Mesenteric fat pad (tissue), 1 donor: ENCODE results near the gene ARPC1B. TPM values are rescaled to one million over a fixed set of nuclear protein-coding genes. Genes with fewer than 3 reads are reported as not detected.
"Not testable (repeated sequence)": the region's sequence is repeated elsewhere in the genome, so short reads cannot be mapped to it uniquely, and the experiment has no call there.

Experiments used
- DNase-seq: peaks from one replicate; pipeline ENCODE4 v3.0.0-alpha.2; 2020; ENCODE audit warnings: low spot score
- total RNA-seq: library from RNA; stranded (reverse); fragmentation: NEBNext Ultra II Directional; extraction: Animal tissue kit (Norgen Biotek cat#: 25700); gene quantifications from one replicate; pipeline ENCODE4 v1.2.1, GENCODE V29; 2021
- donor health status: DM: yes; HTN: yes; CAD: no.

Gene ARPC1B
- total RNA-seq, 1 donor from 2014 or later = 159 TPM

GRCh38 chr7:99408379-99409191 lies 34.1 kb downstream of the ARPC1B start, which contains the start of the genes BUD31 and PDAP1:
TSS of gene BUD31 (plus strand) at chr7:99408969. CDS start at chr7:99411093, 2,124 bp downstream.
TSS of gene PDAP1 (minus strand) at chr7:99408597. CDS start at chr7:99408548, 49 bp downstream.
- DNase-seq = peak; percentile 97

DNA sequence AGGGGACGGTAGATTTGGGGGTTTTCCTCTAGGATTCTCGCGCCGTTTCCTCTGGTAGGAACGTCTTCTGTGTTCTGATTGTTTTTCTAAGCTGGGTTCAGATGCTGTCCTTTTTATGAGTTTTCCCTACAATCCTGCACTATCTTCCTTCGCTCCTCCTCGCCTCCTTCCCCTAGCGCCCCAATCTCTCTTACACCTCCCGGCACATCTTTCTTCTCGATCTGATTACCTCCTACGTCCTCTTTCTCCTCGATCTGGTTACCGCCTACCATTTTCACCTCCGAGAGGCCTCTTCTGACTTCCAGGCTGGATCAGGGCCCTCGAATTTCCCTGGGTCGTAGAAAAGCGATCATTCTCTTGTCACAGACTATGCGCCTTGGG lies 34.7 kb downstream of the ARPC1B start:
- no peak for DNase-seq

- no peak for DNase-seq
These were observed 35.3 kb downstream of the ARPC1B start for GRCh38 chr7:99409806-99410205.

- no peak for DNase-seq
These were observed 36.1 kb downstream of the ARPC1B start for GRCh38 chr7:99410635-99411034.

GRCh38 chr7:99415513-99416127 lies 41.1 kb downstream of the ARPC1B start:
- DNase-seq = not testable (repeated sequence)

DNA sequence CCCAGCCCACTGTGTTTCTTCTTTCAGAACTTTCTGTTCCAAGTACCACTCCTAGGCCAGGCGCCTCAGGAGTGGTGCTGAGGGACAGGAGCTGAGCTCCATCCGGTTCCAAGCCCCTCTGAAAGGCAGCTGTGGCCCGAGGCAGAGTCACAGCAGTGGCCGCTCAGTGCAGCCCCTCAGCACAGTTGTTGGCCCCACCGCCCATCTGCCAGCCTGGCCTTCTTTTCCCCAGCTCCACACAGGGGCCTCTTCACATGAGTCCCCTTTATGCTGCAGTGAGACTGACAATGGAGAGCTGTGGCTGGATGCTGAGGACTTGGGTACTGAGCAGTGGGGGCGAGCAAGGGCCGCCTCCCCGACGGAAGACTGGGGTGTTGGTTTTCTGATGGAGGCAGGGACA lies 43.7 kb downstream of the ARPC1B start:
- DNase-seq = no peak

DNA sequence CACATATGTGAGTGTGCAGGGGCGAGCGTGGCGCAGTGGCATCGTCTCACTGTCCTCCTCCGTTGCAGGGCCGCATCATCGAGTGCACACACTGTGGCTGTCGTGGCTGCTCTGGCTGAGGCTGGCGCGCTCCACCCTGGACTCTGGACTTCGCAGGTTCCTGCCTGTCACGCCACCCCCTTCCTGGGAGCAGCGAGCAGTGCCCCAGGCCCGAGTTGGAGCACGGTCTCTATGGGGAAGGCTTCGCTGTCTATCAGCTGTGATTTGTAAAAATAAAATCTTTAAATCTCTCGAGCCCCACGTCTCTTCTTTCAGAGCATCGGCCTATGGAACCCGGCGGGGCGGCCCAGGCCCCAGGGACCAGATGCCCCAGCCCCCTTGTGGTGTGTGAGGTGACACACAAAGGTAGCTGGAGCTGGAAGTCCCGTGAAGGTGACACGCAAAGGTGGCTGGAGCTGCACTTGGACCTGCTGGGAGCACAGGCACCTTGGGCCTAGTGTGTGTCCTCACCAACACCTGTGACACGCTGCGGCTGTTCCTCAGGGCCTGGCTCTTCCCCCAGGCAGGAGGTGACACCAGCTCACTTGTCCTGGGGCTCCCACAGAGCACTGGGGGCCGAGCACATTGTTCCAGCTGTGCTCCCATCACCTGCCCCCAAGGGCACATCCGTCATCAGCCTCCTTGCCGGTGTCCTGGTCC lies 44.9 kb downstream of the ARPC1B start:
- no peak for DNase-seq

DNA sequence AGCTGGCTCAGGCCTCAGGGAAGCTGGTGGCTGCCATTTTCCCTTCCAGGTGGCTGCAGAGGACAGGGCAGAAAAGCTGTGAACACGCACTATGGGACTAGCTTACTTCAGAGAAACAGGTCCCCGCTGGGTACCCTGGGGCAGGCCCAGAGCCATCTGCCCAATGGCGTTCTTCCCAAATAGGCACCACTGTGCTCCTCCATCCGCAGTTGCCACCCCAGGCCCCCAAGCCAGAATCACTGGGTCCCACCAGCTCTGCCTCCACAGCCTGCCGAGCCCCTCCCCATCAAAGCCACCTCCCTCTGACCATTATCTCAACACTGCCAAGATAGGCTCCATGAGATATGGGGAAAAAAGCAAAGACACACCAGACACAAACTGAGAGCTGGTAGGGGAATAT lies 45.7 kb downstream of the ARPC1B start:
- no peak for DNase-seq

- DNase-seq = no peak
These were observed 46.5 kb downstream of the ARPC1B start for GRCh38 chr7:99420986-99421385.

DNA sequence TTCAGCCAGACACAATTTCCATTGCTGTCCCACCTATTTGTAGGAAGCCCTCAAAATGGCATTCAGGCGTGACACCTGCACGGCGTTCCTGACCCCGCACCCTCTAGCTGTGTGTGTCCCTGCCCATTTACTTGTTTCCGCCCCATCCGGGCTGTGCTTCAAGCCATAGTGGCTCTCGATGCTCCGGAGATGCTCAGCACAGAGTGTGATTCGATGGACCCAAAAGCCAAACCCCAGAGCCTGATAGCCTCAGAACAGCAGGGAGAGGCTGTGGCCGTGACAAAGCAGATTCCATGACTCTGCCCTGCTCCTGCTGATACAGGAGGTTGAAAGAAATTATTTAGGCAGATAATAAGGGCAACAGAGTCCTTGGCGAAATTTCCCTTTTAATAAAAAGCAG lies 47.7 kb downstream of the ARPC1B start:
- DNase-seq = no peak

- no peak for DNase-seq
These were observed 48.1 kb downstream of the ARPC1B start for GRCh38 chr7:99422625-99423024.

DNA sequence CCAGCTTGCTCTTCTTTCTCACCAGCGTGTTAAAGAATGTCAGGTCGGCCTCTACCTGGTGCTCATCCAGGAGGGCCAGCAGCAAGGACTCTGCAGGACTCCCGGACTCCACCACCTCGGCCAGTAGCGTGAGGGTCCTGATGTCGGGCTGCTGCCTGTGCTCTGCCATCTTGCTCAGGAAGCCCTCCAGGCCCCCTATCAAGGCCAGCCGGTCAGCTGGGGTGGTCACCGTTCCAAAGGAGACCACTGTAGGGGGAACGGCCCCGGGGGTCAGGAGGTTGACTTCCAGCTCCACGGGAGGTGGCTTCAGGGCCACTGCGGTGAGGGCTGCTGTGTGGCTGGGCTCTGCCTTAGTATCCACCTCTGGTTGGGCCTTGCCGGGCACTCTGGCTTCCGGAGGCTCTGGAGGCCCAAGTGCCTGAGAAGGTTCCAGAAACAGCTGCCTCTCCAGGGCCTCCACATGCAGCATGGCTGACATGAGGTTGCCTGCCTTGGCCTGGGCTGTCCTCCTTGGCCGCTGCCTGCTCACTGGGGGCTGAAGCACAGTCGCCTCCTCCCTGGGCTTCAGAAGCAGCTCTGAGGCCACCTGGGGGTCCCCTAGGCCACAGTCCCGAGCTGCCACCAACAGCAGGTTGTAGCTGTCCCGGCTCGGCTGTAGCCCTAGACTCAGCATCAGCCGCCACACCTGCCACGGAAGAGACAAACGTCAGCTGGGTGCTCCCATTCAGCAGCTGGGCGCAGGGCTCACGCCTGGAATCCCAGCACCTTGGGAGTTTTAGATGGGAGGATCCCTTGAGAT lies 50.6 kb downstream of the ARPC1B start:
- DNase-seq = no peak

GRCh38 chr7:99428972-99429566 lies 54.5 kb downstream of the ARPC1B start:
- DNase-seq = no peak

GRCh38 chr7:99429756-99430155 lies 55.2 kb downstream of the ARPC1B start:
- DNase-seq = no peak

DNA sequence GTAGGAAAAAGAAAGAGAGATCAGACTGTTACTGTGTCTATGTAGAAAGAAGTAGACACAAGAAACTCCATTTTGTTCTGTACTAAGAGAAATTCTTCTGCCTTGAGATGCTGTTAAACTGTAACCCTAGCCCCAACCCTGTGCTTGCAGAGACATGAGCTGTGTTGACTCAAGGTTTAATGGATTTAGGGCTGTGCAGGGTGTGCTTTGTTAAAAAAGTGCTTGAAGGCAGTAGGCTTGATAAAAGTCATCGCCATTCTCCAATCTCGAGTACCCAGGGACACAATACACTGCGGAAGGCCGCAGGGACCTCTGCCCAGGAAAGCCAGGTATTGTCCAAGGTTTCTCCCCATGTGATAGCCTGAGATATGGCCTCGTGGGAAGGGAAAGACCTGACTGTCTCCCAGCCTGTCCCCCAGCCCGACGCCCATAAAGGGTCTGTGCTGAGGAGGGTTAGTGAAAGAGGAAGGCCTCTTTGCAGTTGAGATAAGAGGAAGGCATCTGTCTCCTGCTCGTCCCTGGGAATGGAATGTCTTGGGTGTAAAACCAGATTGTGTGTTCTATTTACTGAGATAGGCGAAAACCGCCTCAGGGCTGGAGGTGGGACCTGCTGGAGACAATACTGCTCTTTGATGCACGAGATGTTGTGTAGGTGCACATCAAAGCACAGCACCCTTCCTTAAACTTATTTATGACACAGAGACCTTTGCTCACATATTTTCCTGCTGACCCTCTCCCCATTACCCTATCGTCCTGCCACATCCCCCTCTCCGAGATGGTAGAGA lies 57.4 kb downstream of the ARPC1B start:
- DNase-seq = not testable (repeated sequence)

DNA sequence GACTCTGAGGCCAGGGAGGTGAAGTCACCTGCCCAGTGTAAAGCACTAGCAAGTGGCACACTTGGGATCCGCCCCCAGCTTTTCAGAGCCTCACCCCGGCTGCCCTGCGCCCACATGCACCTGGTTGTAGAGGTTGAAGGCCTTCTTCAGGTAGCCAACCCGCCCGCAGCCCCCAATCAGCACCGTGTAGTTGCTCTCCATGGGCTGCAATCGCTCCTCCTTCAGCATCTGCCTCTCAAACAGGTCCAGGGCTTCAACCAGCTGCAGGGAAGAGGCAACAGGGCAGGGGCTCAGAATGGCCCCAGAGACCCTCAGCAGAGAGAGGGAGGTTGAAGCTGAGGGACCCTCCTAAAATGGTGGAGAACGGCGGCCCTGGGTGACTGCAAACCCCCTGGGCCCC lies 58.6 kb downstream of the ARPC1B start:
- no peak for DNase-seq

DNA sequence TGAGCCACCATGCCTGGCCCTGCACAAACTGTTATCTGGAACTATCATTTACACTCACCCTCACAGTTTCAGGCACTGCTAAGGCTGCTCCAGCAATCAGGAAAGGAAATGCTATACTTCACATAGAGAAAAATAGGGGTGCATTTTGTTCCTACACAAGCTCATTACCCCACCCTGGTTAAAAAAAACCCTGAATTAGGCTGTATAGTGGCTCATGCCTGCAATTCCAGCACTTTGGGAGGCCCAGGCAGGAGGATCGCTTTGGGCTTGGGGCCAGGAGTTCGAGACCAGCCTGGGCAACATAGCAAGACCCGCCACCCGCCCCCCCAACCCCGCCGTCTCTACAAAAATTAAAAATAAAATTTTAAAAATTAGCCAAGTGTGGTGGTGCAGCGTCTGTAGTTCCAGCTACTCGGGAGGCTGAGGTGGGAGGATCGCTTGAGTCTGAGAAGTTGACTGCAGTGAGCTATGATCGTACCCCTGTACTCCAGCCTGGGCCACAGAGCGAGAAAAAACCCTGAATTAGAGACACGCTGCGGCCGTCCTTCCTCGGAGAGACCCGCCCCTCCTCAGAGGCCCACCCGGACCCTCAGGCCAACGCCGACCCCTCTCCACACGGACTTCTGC lies 63.5 kb downstream of the ARPC1B start:
- DNase-seq = no peak

DNA sequence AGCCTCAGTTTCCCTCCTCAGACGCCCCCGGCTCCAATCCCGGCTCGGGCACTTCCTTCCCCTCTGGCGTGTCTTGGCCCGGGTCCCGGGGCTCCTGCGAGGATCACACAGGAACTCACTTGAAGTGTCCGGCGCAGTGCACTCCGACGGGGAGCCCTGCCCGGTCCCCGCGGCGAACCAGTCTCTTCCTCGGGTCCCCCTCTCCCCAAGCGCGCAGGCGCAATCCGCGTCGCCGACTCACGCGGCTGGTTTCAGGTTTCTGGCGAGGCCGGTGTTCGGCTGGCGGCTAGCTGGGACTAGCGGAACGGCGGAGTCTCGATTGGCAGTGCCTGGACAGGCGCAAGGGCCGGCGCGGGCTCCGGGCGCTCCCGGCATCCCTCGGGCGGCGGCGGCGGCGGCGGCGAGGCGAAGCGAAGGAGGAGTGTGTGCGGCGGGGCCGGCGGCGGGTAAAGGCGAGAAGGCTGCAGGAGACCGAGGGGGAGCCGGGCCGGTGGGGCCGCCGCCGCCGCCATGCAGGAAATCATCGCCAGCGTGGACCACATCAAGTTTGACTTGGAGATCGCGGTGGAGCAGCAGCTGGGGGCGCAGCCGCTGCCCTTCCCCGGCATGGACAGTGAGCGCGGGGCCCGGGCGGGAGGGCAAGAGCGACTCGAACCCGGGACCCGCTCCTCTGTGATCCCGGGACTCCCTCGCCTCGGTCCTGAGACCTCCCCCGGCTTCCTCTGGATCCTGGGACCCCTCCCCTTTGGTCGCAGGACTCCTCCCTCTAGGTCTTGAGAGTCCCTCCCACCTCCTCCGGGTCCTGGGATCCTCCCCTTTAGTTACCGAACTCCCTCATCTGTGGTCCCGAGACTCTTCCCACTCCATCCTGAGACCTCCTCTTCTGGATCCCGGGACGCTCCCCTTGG lies 64.3 kb downstream of the ARPC1B start, which contains the start of the genes CPSF4 and PTCD1:
CPSF4 (plus strand) TSS at position 371 of the 908 bp plus-strand sequence; CDS start at position 511, 140 bp downstream.
PTCD1 (minus strand) TSS at position 226 of the 908 bp plus-strand sequence. CDS start 3,556 bp downstream, outside the sequence.
- DNase-seq = peak; percentile 98
